Subcutaneous adipose tissue (tissue), 4 donors: ENCODE measurements around the gene DNAJC17. TPM values are rescaled to one million over a fixed set of nuclear protein-coding genes. Genes with fewer than 3 reads are reported as not detected.

Experiments
- total RNA-seq, 4 donors: library from RNA; depleted of rRNA; stranded (reverse); fragments of >200 nt; gene quantifications; one replicate each; pipeline ENCODE4 v1.1.0, GENCODE V29; 2016
- TF ChIP-seq, protein P1 (sequence below): fragments of 450-650 bp; IDR thresholded peaks from one replicate; pipeline ENCODE4 v1.5.1; 2016; ENCODE audit warnings: low read depth, mild to moderate bottlenecking, control low read depth, antibody characterized with exemption, moderate library complexity

DNAJC17 gene
- total RNA-seq, 4 donors from 2014 or later = 12.1 to 33.9 (median 18.3) TPM

- TF ChIP-seq, protein P1, sequence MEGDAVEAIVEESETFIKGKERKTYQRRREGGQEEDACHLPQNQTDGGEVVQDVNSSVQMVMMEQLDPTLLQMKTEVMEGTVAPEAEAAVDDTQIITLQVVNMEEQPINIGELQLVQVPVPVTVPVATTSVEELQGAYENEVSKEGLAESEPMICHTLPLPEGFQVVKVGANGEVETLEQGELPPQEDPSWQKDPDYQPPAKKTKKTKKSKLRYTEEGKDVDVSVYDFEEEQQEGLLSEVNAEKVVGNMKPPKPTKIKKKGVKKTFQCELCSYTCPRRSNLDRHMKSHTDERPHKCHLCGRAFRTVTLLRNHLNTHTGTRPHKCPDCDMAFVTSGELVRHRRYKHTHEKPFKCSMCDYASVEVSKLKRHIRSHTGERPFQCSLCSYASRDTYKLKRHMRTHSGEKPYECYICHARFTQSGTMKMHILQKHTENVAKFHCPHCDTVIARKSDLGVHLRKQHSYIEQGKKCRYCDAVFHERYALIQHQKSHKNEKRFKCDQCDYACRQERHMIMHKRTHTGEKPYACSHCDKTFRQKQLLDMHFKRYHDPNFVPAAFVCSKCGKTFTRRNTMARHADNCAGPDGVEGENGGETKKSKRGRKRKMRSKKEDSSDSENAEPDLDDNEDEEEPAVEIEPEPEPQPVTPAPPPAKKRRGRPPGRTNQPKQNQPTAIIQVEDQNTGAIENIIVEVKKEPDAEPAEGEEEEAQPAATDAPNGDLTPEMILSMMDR = no peak
These were observed 37.0 kb downstream of the DNAJC17 start for GRCh38 chr15:40770147-40770721.

DNA sequence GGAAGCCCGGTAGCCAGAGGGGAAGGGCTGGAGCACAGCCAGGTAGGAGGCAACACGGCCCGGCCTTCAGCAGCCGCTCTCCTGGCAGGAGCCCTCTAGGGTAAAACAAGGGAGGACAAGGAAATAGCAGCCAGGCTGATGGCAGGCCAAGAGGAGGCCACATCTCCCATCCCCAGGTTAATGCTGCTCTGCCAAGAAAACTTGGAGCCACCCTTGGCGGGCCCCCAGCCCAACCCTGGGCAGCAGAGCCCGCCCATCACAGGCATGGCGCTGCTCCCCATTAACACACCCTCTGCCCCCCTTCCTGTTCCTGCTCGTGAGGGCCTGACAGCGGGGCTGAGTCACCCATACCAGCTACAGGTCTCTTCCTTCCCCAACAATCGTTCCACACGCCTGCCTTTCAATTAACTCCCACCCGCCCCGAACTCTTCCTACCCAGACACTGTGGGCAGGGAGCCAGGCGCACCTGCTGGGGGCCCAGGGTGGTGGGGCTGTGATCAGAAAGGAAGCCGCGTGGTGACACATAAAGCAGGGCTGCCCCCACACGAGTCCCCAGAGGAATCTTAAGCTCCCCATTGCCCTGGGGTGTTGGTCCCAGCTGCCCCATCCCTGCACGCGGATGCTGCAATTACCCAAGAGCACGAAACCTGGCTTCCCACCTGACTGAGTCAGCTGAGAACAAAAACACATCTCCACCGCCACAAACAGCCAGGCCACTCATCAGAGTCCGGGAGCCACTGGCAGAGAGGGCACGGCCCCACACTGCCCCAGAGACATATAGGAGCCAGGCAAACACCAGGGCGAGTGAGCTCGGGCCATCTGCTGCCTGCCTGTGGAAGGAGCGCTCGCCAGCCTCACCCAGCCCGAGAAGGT lies 37.8 kb downstream of the DNAJC17 start, which contains the start of gene C15orf62:
Gene C15orf62 (plus strand): TSS at position 707 of the 873 bp plus-strand sequence. CDS start 516 bp downstream, outside the sequence.
- TF ChIP-seq, protein P1 = no peak

GRCh38 chr15:40768521-40769273 lies 38.6 kb downstream of the DNAJC17 start:
- TF ChIP-seq, protein P1 = no peak

DNA sequence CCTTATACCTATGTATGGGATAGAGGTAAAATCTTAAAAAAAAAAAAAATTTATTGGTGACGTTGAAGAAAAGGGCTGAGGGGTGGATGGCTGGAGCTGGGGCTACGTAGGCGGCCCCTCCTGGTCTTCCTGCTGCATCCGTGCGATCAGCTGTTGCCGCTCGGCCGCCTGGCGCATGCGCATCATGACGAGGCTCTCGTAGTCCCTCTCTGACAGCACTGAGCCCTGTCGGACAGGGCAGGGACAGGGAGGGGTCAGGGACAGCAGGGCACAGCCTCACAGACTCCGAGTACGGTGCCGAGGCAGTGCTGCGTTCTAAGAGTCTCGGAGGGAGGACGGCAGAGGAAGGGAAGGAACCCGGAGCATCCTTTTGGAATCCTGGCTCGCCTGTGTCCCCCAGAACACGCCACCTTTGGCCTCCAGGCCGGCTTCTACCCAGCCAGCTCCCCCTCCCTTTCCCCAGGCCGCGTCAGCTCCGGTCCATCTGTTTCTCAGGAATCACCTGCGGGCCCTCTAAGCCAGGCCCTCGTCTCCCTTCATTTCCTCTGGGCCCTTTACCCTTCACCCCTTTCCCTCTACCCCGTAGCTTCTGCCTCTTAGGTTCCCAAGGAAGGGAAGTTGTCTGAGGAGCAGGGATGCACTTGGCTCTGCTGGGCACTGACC lies 39.3 kb downstream of the DNAJC17 start:
- TF ChIP-seq, protein P1 = no peak

DNA sequence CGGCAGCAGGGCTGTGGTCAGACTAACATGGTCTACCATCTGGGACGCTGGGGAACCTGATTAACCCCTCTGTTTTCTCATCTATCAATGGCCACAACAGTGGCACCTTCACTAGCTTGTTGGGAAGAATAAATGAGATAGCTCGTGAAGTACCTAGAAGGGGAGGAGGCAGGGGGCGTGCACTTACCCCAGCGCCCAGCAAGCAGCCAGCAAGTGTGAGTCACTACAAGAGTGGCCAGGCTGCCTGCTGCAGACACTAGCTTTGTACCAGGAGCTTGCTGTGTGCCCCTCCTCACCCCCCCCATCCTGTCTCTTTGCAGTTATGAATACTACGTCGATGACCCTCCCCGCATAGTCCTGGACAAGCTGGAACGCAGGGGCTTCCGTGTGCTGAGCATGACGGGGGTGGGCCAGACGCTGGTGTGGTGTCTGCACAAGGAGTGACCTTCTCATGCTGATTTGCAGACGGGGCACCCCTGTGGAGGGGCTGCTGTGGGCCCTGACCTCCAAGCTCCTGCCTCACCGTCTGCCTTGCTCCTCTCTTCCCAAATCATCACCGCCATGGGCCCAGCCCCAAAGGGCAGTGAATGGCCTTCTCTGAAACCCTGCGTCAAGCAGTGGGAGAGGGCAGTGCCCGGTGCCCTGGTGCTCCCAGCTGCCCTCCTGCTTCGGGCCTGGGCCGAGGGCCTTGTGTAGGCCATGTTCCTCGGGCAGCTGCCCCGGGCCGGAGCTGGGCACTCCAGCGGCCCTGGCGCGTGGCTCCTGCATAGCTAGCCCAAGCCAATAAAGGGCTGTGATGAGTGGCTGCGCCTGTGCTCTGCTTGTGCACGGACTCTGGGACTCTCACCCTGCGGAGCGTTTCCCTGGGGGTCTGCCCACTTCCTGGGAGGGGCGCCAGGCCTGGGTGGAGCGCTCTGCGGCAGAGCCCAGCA lies 40.1 kb downstream of the DNAJC17 start:
- TF ChIP-seq, protein P1 = no peak

DNA sequence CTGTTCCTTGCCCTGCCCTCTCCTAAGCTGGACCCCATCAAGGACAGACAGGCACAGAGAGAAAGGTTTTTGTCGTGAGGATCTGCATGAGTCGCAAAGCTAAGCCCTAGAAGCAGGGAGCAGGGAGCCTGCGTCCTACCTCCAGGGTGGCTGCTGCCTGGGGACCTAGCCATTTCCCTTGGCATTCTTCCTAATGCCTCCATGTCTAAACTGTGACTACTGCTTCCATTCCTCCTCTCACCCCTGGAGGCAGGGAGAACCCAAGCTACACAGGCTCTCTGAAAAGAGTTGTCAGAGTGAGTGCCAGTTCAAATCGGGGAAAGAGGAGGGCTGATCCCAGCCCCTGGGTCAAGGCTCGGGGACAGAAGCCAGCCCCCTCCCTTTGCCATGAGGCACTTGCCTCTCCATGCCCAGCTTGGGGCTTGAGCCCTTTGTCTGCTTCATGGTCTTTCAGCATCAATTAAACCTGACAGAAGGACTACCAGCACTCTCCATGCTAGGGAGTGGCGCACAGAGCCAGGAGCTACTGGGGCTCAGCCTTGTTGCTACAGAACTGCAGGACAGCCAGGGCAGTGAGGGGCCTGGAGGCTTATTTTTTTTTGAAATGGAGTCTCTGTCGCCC lies 41.0 kb downstream of the DNAJC17 start:
- TF ChIP-seq, protein P1 = no peak
